ENCODE measurements around the gene ADH1C.

DNA sequence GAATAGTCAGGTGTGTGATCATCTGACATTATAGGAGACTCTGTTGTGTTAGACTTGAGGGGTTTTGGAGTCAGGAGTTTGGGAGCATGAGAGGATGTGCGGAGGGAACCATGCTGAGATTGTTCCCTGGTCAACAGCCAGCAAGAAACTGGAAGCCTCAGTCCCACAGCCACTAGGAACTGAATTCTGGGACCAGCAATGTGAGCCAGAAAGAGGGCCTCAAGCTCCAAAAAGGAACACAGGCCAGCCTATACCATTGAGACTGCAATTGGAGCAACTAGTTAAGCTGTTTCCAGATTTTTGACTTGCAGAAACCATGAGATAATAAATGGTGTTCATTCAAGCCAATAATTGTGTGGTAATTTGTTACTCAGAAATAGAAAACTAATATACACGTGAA, 22.7 kb downstream of the ADH1C start:
- TF ChIP-seq, protein P1, sequence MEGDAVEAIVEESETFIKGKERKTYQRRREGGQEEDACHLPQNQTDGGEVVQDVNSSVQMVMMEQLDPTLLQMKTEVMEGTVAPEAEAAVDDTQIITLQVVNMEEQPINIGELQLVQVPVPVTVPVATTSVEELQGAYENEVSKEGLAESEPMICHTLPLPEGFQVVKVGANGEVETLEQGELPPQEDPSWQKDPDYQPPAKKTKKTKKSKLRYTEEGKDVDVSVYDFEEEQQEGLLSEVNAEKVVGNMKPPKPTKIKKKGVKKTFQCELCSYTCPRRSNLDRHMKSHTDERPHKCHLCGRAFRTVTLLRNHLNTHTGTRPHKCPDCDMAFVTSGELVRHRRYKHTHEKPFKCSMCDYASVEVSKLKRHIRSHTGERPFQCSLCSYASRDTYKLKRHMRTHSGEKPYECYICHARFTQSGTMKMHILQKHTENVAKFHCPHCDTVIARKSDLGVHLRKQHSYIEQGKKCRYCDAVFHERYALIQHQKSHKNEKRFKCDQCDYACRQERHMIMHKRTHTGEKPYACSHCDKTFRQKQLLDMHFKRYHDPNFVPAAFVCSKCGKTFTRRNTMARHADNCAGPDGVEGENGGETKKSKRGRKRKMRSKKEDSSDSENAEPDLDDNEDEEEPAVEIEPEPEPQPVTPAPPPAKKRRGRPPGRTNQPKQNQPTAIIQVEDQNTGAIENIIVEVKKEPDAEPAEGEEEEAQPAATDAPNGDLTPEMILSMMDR (IDR thresholded peaks at IDR 0.05): no peak
- TF ChIP-seq POLR2A (IDR thresholded peaks at IDR 0.05): no peak

Measured in thyroid gland (tissue), 4 donors.